ENCODE measurements around the gene SDE2.

DNA sequence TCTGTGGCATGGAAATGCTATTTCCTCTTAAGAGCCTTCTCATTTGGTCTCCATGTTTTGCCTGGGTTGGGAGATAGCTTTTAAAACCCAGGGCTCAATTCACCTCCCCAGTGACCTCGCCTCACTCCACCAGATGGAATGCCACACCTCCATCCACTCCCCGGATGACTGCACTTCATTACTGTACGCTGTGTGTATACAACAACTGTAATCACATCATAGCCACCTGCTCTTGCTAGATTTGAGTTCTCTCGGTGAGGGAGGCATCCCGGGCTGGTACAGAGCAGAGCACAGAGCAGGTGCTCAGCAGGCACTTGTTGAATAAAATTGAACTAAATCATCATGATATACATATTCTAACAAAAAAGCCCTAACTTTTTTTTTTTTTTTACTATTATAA lies 26.0 kb downstream of the SDE2 start:
- no peak for TF ChIP-seq CTCF (IDR thresholded peaks at IDR 0.05)
- TF ChIP-seq POLR2A (IDR thresholded peaks at IDR 0.05) = no peak
